ENCODE measurements around the gene MYO5C. TPM values are rescaled to one million over a fixed set of nuclear protein-coding genes. Genes with fewer than 3 reads are reported as not detected.

The MYO5C gene
- total RNA-seq, 1 experiment from 2014 or later = 0.43 TPM

- no peaks in the 10 kb centered on the region for H3K27me3 ChIP-seq (replicated peaks; ENCODE audit: insufficient read depth, low read depth, low read length, poor library complexity)
- TF ChIP-seq EZH2 (IDR thresholded peaks at IDR 0.05; ENCODE audit: borderline replicate concordance, low read depth, low read length, poor library complexity, severe bottlenecking) (no peak), CTCF (conservative IDR thresholded peaks at IDR 0.05; ENCODE audit: low read depth, low read length) (no peak)
- H3K27ac ChIP-seq (ENCODE audit: low read depth, low read length, poor library complexity, severe bottlenecking) = no peak overlapping the region
- CTCF ChIA-PET = no interaction called here
- no peaks in the 10 kb centered on the region for H3K4me1 ChIP-seq (ENCODE audit: insufficient read depth, low read length, poor library complexity, severe bottlenecking)
- no TSS peak for BruUV-seq (replicated peaks)
- POLR2A ChIA-PET (ENCODE audit: low non-redundant PET) = no interaction called here
- DNase-seq (ENCODE audit: low spot score) = no peak
- H3K36me3 ChIP-seq (ENCODE audit: insufficient read depth, low read length, poor library complexity, severe bottlenecking) = no peaks in the 10 kb centered on the region
- intact Hi-C loops (cut with micrococcal nuclease; ENCODE audit: unreplicated experiment) = loop anchor here (5.0 kb wide), 1 partner anchor 46 kb away; no protein-coding TSS in a partner anchor
- no peak overlapping the region for H3K4me3 ChIP-seq (ENCODE audit: low read depth, low read length, poor library complexity, severe bottlenecking)
- no peaks in the 10 kb centered on the region for H3K9me3 ChIP-seq (ENCODE audit: low read depth, low read length, poor library complexity, severe bottlenecking)
Observed at GRCh38 chr15:52180851-52181450, 114.7 kb downstream of the MYO5C start.

- H3K27ac ChIP-seq (ENCODE audit: low read depth, low read length, poor library complexity, severe bottlenecking) = peak overlapping the region; percentile 72
- CTCF ChIA-PET = no interaction called here
- intact Hi-C loops (cut with micrococcal nuclease; ENCODE audit: unreplicated experiment) = loop anchor here (5.0 kb wide), 1 partner anchor 47 kb away; no protein-coding TSS in a partner anchor
Observed at GRCh38 chr15:52180196-52180835, 115.3 kb downstream of the MYO5C start.

More at GRCh38 chr15:52180196-52180835, 115.3 kb downstream of the MYO5C start:
- H3K9me3 ChIP-seq (ENCODE audit: low read depth, low read length, poor library complexity, severe bottlenecking) = no peaks in the 10 kb centered on the region
- H3K4me1 ChIP-seq (ENCODE audit: insufficient read depth, low read length, poor library complexity, severe bottlenecking) = no peaks in the 10 kb centered on the region
- no TSS peak for BruUV-seq (replicated peaks)
- POLR2A ChIA-PET (ENCODE audit: low non-redundant PET) = no interaction called here
- TF ChIP-seq EZH2 (IDR thresholded peaks at IDR 0.05; ENCODE audit: borderline replicate concordance, low read depth, low read length, poor library complexity, severe bottlenecking) (no peak), CTCF (conservative IDR thresholded peaks at IDR 0.05; ENCODE audit: low read depth, low read length) (no peak)
- no peaks in the 10 kb centered on the region for H3K27me3 ChIP-seq (replicated peaks; ENCODE audit: insufficient read depth, low read depth, low read length, poor library complexity)
- H3K4me3 ChIP-seq (ENCODE audit: low read depth, low read length, poor library complexity, severe bottlenecking) = peak overlapping the region; percentile 69
- no peaks in the 10 kb centered on the region for H3K36me3 ChIP-seq (ENCODE audit: insufficient read depth, low read length, poor library complexity, severe bottlenecking)
- DNase-seq (ENCODE audit: low spot score) = no peak

Measured in A673 (cell line).